T-helper 2 cell treated with Interferon-gamma antibody and Interleukin-4, amounts not matched to agents 5 μg/mL and 100 μg/mL, for 36 hours (primary cell): ENCODE results near the gene ASIC4.

Experiments used
- DNase-seq: peaks from one replicate; pipeline ENCODE4 v3.0.0; 2021; ENCODE audit warnings: low spot score
- H3K27ac Mint-ChIP-seq: one replicate; pipeline ENCODE4 v1.8.0; 2021; ENCODE audit warnings: mild to moderate bottlenecking, mixed read lengths
- H3K27me3 Mint-ChIP-seq: one replicate; pipeline ENCODE4 v1.8.0; 2021; ENCODE audit warnings: low read depth, mixed read lengths
- H3K36me3 Mint-ChIP-seq: one replicate; pipeline ENCODE4 v1.8.0; 2021; ENCODE audit warnings: low read depth, mixed read lengths
- H3K4me1 Mint-ChIP-seq: one replicate; pipeline ENCODE4 v1.8.0; 2021; ENCODE audit warnings: low read depth, mixed read lengths
- H3K4me3 Mint-ChIP-seq: one replicate; pipeline ENCODE4 v1.8.0; 2022; ENCODE audit warnings: mild to moderate bottlenecking, moderate library complexity, mixed read lengths
- H3K9me3 Mint-ChIP-seq: one replicate; pipeline ENCODE4 v1.8.0; 2021; ENCODE audit warnings: mixed read lengths

The ASIC4 gene

GRCh38 chr2:219511547-219512325 lies 2.5 kb upstream of the ASIC4 start:
- Mint-ChIP-seq H3K36me3 (no peaks in the 10 kb centered on the region), H3K27me3 (peaks cover 65% of the 10 kb centered on the region), H3K9me3 (no peaks in the 10 kb centered on the region), H3K4me3 (no peak overlapping the region), H3K27ac (no peak overlapping the region), H3K4me1 (peaks cover 11% of the 10 kb centered on the region)
- DNase-seq = no peak

GRCh38 chr2:219512524-219513216 lies 1.6 kb upstream of the ASIC4 start:
- no peaks in the 10 kb centered on the region for H3K9me3 Mint-ChIP-seq
- H3K4me3 Mint-ChIP-seq = no peak overlapping the region
- H3K27me3 Mint-ChIP-seq = peaks cover 72% of the 10 kb centered on the region
- no peak overlapping the region for H3K27ac Mint-ChIP-seq
- no peaks in the 10 kb centered on the region for H3K36me3 Mint-ChIP-seq
- H3K4me1 Mint-ChIP-seq = peaks cover 11% of the 10 kb centered on the region
- DNase-seq = no peak

- Mint-ChIP-seq H3K36me3 (no peaks in the 10 kb centered on the region), H3K9me3 (no peaks in the 10 kb centered on the region), H3K4me3 (no peak overlapping the region), H3K27ac (no peak overlapping the region), H3K27me3 (peaks cover 77% of the 10 kb centered on the region), H3K4me1 (peaks cover 11% of the 10 kb centered on the region)
- DNase-seq = no peak
Measured at GRCh38 chr2:219513787-219514186, 495 bp upstream of the ASIC4 start.

GRCh38 chr2:219514836-219515235 lies 554 bp downstream of the ASIC4 start:
- no peak overlapping the region for H3K27ac Mint-ChIP-seq
- peaks cover 72% of the 10 kb centered on the region for H3K27me3 Mint-ChIP-seq
- H3K4me1 Mint-ChIP-seq = peaks cover 11% of the 10 kb centered on the region
- no peaks in the 10 kb centered on the region for H3K9me3 Mint-ChIP-seq
- H3K36me3 Mint-ChIP-seq = no peaks in the 10 kb centered on the region
- DNase-seq = no peak
- no peak overlapping the region for H3K4me3 Mint-ChIP-seq

- Mint-ChIP-seq H3K4me3 (no peak overlapping the region), H3K9me3 (no peaks in the 10 kb centered on the region), H3K4me1 (peaks cover 5% of the 10 kb centered on the region), H3K27ac (no peak overlapping the region), H3K27me3 (peaks cover 69% of the 10 kb centered on the region), H3K36me3 (no peaks in the 10 kb centered on the region)
- DNase-seq = no peak
Measured at GRCh38 chr2:219515874-219516629, 1.8 kb downstream of the ASIC4 start.

- no peak overlapping the region for H3K27ac Mint-ChIP-seq
- peaks cover 70% of the 10 kb centered on the region for H3K27me3 Mint-ChIP-seq
- H3K4me1 Mint-ChIP-seq = peaks cover 5% of the 10 kb centered on the region
- no peaks in the 10 kb centered on the region for H3K36me3 Mint-ChIP-seq
- DNase-seq = no peak
- no peaks in the 10 kb centered on the region for H3K9me3 Mint-ChIP-seq
- no peak overlapping the region for H3K4me3 Mint-ChIP-seq
Measured at GRCh38 chr2:219516888-219517287, 2.6 kb downstream of the ASIC4 start.

GRCh38 chr2:219517954-219518778 lies 3.9 kb downstream of the ASIC4 start:
- peaks cover 66% of the 10 kb centered on the region for H3K27me3 Mint-ChIP-seq
- H3K27ac Mint-ChIP-seq = no peak overlapping the region
- H3K9me3 Mint-ChIP-seq = no peaks in the 10 kb centered on the region
- H3K4me1 Mint-ChIP-seq = peaks cover 6% of the 10 kb centered on the region
- no peaks in the 10 kb centered on the region for H3K36me3 Mint-ChIP-seq
- no peak overlapping the region for H3K4me3 Mint-ChIP-seq
- no peak for DNase-seq

GRCh38 chr2:219519526-219519916 lies 5.2 kb downstream of the ASIC4 start:
- no peak for DNase-seq
- Mint-ChIP-seq H3K27ac (no peak overlapping the region), H3K36me3 (no peaks in the 10 kb centered on the region), H3K27me3 (peaks cover 67% of the 10 kb centered on the region), H3K4me1 (peaks cover 1% of the 10 kb centered on the region), H3K9me3 (no peaks in the 10 kb centered on the region), H3K4me3 (no peak overlapping the region)

- Mint-ChIP-seq H3K27me3 (peaks cover 71% of the 10 kb centered on the region), H3K9me3 (no peaks in the 10 kb centered on the region), H3K4me3 (no peak overlapping the region), H3K4me1 (peaks cover 1% of the 10 kb centered on the region), H3K36me3 (no peaks in the 10 kb centered on the region), H3K27ac (no peak overlapping the region)
- no peak for DNase-seq
Measured at GRCh38 chr2:219520079-219520478, 5.8 kb downstream of the ASIC4 start.

- Mint-ChIP-seq H3K27me3 (peaks cover 72% of the 10 kb centered on the region), H3K9me3 (no peaks in the 10 kb centered on the region), H3K4me3 (no peak overlapping the region), H3K36me3 (no peaks in the 10 kb centered on the region), H3K4me1 (peaks cover 1% of the 10 kb centered on the region), H3K27ac (no peak overlapping the region)
- DNase-seq = no peak
Measured at GRCh38 chr2:219521066-219521880, 7.0 kb downstream of the ASIC4 start.

GRCh38 chr2:219522111-219523030 lies 8.1 kb downstream of the ASIC4 start:
- no peak overlapping the region for H3K27ac Mint-ChIP-seq
- no peak overlapping the region for H3K4me3 Mint-ChIP-seq
- H3K9me3 Mint-ChIP-seq = no peaks in the 10 kb centered on the region
- no peaks in the 10 kb centered on the region for H3K36me3 Mint-ChIP-seq
- DNase-seq = no peak
- H3K4me1 Mint-ChIP-seq = peaks cover 1% of the 10 kb centered on the region
- H3K27me3 Mint-ChIP-seq = peaks cover 74% of the 10 kb centered on the region

- peaks cover 74% of the 10 kb centered on the region for H3K27me3 Mint-ChIP-seq
- no peak for DNase-seq
- no peaks in the 10 kb centered on the region for H3K9me3 Mint-ChIP-seq
- no peaks in the 10 kb centered on the region for H3K36me3 Mint-ChIP-seq
- H3K27ac Mint-ChIP-seq = no peak overlapping the region
- H3K4me1 Mint-ChIP-seq = peaks cover 1% of the 10 kb centered on the region
- no peak overlapping the region for H3K4me3 Mint-ChIP-seq
Measured at GRCh38 chr2:219523031-219523671, 8.9 kb downstream of the ASIC4 start.
